Smooth muscle cell (in vitro differentiated cells): ENCODE results near the gene GGA3. TPM values are rescaled to one million over a fixed set of nuclear protein-coding genes. Genes with fewer than 3 reads are reported as not detected.

ENCODE experiments used
- DNase-seq: peaks from one replicate; lab custom pipeline; 2025; ENCODE audit not compliant: unreplicated experiment; lab: John Stamatoyannopoulos, UW
- H2AFZ ChIP-seq: fragments of 200-600 bp; sonication (generic); 2 replicates; pipeline ENCODE4 v1.6.0; 2016; ENCODE audit warnings: antibody characterized with exemption, low read depth, mild to moderate bottlenecking
- H3F3A ChIP-seq: fragments of 200-600 bp; sonication (generic); 2 replicates; pipeline ENCODE4 v1.6.0; 2017; ENCODE audit warnings: antibody characterized with exemption, low read depth
- H3K27ac ChIP-seq: fragments of 200-600 bp; sonication (generic); 2 replicates; pipeline ENCODE4 v1.5.1; 2016; ENCODE audit warnings: low read depth, mild to moderate bottlenecking
- H3K27me3 ChIP-seq: fragments of 200-600 bp; sonication (generic); 2 replicates; pipeline ENCODE4 v1.6.1; 2016; ENCODE audit warnings: low read depth, mild to moderate bottlenecking
- H3K36me3 ChIP-seq: fragments of 200-600 bp; sonication (generic); 2 replicates; pipeline ENCODE4 v1.5.1; 2016; ENCODE audit warnings: low read depth
- H3K4me1 ChIP-seq: fragments of 200-600 bp; sonication (generic); 2 replicates; pipeline ENCODE4 v1.5.1; 2016; ENCODE audit warnings: low read depth
- H3K4me2 ChIP-seq: fragments of 200-600 bp; sonication (generic); 2 replicates; pipeline ENCODE4 v1.6.0; 2016; ENCODE audit warnings: mild to moderate bottlenecking
- H3K4me3 ChIP-seq: fragments of 200-600 bp; sonication (generic); 2 replicates; pipeline ENCODE4 v1.5.1; 2016; ENCODE audit warnings: mild to moderate bottlenecking
- H3K79me2 ChIP-seq: fragments of 200-600 bp; sonication (generic); 2 replicates; pipeline ENCODE4 v1.6.0; 2016; ENCODE audit warnings: low read depth, mild to moderate bottlenecking
- H3K9ac ChIP-seq: fragments of 200-600 bp; sonication (generic); 2 replicates; pipeline ENCODE4 v1.6.0; 2016; ENCODE audit warnings: low read depth
- H3K9me3 ChIP-seq: fragments of 200-600 bp; sonication (generic); replicated peaks from 2 replicates; pipeline ENCODE4 v1.5.1; 2016; ENCODE audit warnings: low read depth
- H4K20me1 ChIP-seq: fragments of 200-600 bp; sonication (generic); 2 replicates; pipeline ENCODE4 v1.6.0; 2016; ENCODE audit warnings: low read depth
- CTCF ChIP-seq: fragments of 200-600 bp; sonication (generic); IDR thresholded peaks from 2 replicates; pipeline ENCODE4 v1.5.1; 2017; ENCODE audit warnings: borderline replicate concordance, mild to moderate bottlenecking, antibody characterized with exemption; ENCODE audit not compliant: insufficient read depth, poor library complexity, severe bottlenecking
- WGBS: methylation state at CpG from one replicate; pipeline ENCODE4 v1.1.7; 2016; ENCODE audit warnings: low lambda C conversion rate; 5-methylcytosine and 5-hydroxymethylcytosine counted together
- polyA plus RNA-seq: library from polyadenylated mRNA; unstranded; fragments of >200 nt; fragmentation: Nextera tagmentation; extraction: Ambion mirVana; gene quantifications from 2 replicates; pipeline ENCODE4 v1.2.1, GENCODE V29; 2016
- total RNA-seq: library from RNA; depleted of rRNA; stranded (reverse); fragments of >200 nt; gene quantifications from 2 replicates; pipeline ENCODE4 v1.2.3, GENCODE V29; 2014

The GGA3 gene
- total RNA-seq (16.1 and 20.5 TPM in 2 replicates), polyA plus RNA-seq (23.7 and 23.9 TPM in 2 replicates)

- Histone ChIP-seq H3K9ac (peak within 1 kb of the TSS; percentile 97), H3F3A (peaks cover 4% of the 10 kb centered on the region), H3K4me3 (peak within 1 kb of the TSS; percentile 88), H3K36me3 (no peaks in the 10 kb centered on the region), H3K27me3 (no peaks in the 10 kb centered on the region), H2AFZ (peak within 1 kb of the TSS; percentile 37), H3K9me3 (no peaks in the 10 kb centered on the region), H4K20me1 (peaks cover 11% of the 10 kb centered on the region), H3K27ac (peak within 1 kb of the TSS; percentile 96), H3K79me2 (peaks cover 49% of the 10 kb centered on the region), H3K4me1 (peaks cover 16% of the 10 kb centered on the region), H3K4me2 (peak within 1 kb of the TSS; percentile 96)
- WGBS = under 1% methylated on average over 67 of the region's 69 CpGs
- TF ChIP-seq CTCF = no peak
- peak; percentile 96 for DNase-seq
Observed at GRCh38 chr17:75261336-75262111, at the start of gene GGA3, which contains the start of gene MRPS7. TSS of gene GGA3 (minus strand) at chr17:75261606. CDS start at chr17:75261587, 19 bp downstream. TSS of gene MRPS7 (plus strand) at chr17:75261879. CDS start at chr17:75261901, 22 bp downstream.

- no peaks in the 10 kb centered on the region for H3F3A ChIP-seq
- H3K4me1 ChIP-seq = no peaks in the 10 kb centered on the region
- H4K20me1 ChIP-seq = no peaks in the 10 kb centered on the region
- no peaks in the 10 kb centered on the region for H3K36me3 ChIP-seq
- no peak overlapping the region for H2AFZ ChIP-seq
- WGBS = 82% methylated on average over 20 of the region's 20 CpGs
- no peaks in the 10 kb centered on the region for H3K27me3 ChIP-seq
- no peak overlapping the region for H3K27ac ChIP-seq
- no peaks in the 10 kb centered on the region for H3K9me3 ChIP-seq
- no peak overlapping the region for H3K4me2 ChIP-seq
- no peak overlapping the region for H3K9ac ChIP-seq
- H3K79me2 ChIP-seq = no peaks in the 10 kb centered on the region
- H3K4me3 ChIP-seq = no peak overlapping the region
- TF ChIP-seq CTCF = no peak
- no peak for DNase-seq
Observed at GRCh38 chr17:75308732-75309629, 47.6 kb upstream of the GGA3 start.

GRCh38 chr17:75307957-75308731 is 46.7 kb upstream of the GGA3 start:
- 92% methylated on average over 12 of the region's 13 CpGs for WGBS
- no peaks in the 10 kb centered on the region for H3K36me3 ChIP-seq
- H3K4me2 ChIP-seq = no peak overlapping the region
- H3K79me2 ChIP-seq = no peaks in the 10 kb centered on the region
- no peaks in the 10 kb centered on the region for H3K27me3 ChIP-seq
- TF ChIP-seq CTCF = no peak
- DNase-seq = no peak
- H3K9me3 ChIP-seq = no peaks in the 10 kb centered on the region
- H3K27ac ChIP-seq = no peak overlapping the region
- H3K9ac ChIP-seq = no peak overlapping the region
- no peak overlapping the region for H3K4me3 ChIP-seq
- no peaks in the 10 kb centered on the region for H3K4me1 ChIP-seq
- no peak overlapping the region for H2AFZ ChIP-seq
- H3F3A ChIP-seq = no peaks in the 10 kb centered on the region
- no peaks in the 10 kb centered on the region for H4K20me1 ChIP-seq
